A673 (cell line): ENCODE results near the gene CCDC126. TPM values are rescaled to one million over a fixed set of nuclear protein-coding genes. Genes with fewer than 3 reads are reported as not detected.

Source experiments
- BruUV-seq: library from RNA; stranded (reverse); fragments of 400-500 nt; replicated peaks from 2 replicates; lab custom pipeline; 2021; lab: Mats Ljungman, UMichigan
- CTCF ChIA-PET: fragments of 300-600 bp; sonication (Branson Sonifier 250); formaldehyde crosslinking; loops from one replicate; lab custom pipeline; 2022; ENCODE audit warnings: antibody characterized with exemption; lab: Charles Lee
- POLR2A ChIA-PET: fragments of 300-600 bp; sonication (Branson Sonifier 250); formaldehyde crosslinking; loops from one replicate; lab custom pipeline; 2022; ENCODE audit warnings: antibody characterized with exemption; ENCODE audit not compliant: low non-redundant PET; lab: Charles Lee
- DNase-seq: peaks from one replicate; pipeline ENCODE4 v3.0.0-alpha.2; 2015; ENCODE audit warnings: low spot score
- H3K27ac ChIP-seq: fragments of 200-600 bp; sonication (generic); 2 replicates; pipeline ENCODE4 v1.5.1; 2016; ENCODE audit warnings: mixed run types, low read depth, mild to moderate bottlenecking, mixed read lengths, antibody characterized with exemption, low read length; ENCODE audit not compliant: poor library complexity, severe bottlenecking
- H3K27me3 ChIP-seq: fragments of 200-600 bp; sonication (generic); replicated peaks from 2 replicates; pipeline ENCODE4 v1.6.1; 2017; ENCODE audit warnings: mixed run types, low read depth, mild to moderate bottlenecking, mixed read lengths, antibody characterized with exemption, low read length; ENCODE audit not compliant: insufficient read depth, poor library complexity
- H3K36me3 ChIP-seq: fragments of 200-600 bp; sonication (generic); 2 replicates; pipeline ENCODE4 v1.6.1; 2016; ENCODE audit warnings: mixed run types, mild to moderate bottlenecking, mixed read lengths, antibody characterized with exemption, low read length; ENCODE audit not compliant: insufficient read depth, poor library complexity, severe bottlenecking
- H3K4me1 ChIP-seq: fragments of 200-600 bp; sonication (generic); 2 replicates; pipeline ENCODE4 v1.6.1; 2017; ENCODE audit warnings: mixed run types, mild to moderate bottlenecking, mixed read lengths, antibody characterized with exemption, low read length; ENCODE audit not compliant: insufficient read depth, poor library complexity, severe bottlenecking
- H3K4me3 ChIP-seq: fragments of 200-600 bp; sonication (generic); 2 replicates; pipeline ENCODE4 v1.5.1; 2016; ENCODE audit warnings: low read depth, mixed run types, mild to moderate bottlenecking, mixed read lengths, low read length; ENCODE audit not compliant: poor library complexity, severe bottlenecking
- H3K9me3 ChIP-seq: fragments of 200-600 bp; sonication (generic); 2 replicates; pipeline ENCODE4 v1.6.1; 2016; ENCODE audit warnings: mixed run types, low read depth, mild to moderate bottlenecking, mixed read lengths, antibody characterized with exemption, low read length; ENCODE audit not compliant: poor library complexity, severe bottlenecking
- CTCF ChIP-seq: fragments of 300-800, 200-600 bp; sonication (generic); conservative IDR thresholded peaks from 2 replicates; pipeline ENCODE4 v1.5.1; 2017; ENCODE audit warnings: low read depth, mild to moderate bottlenecking, antibody characterized with exemption, low read length, moderate library complexity, mixed read lengths
- EZH2 ChIP-seq: fragments of 200-600 bp; sonication (generic); IDR thresholded peaks from 2 replicates; pipeline ENCODE4 v1.6.1; 2017; ENCODE audit warnings: borderline replicate concordance, low read depth, mild to moderate bottlenecking, mixed read lengths, antibody characterized with exemption, low read length; ENCODE audit not compliant: poor library complexity, severe bottlenecking
- intact Hi-C: fragments of 100-400 bp; cut with micrococcal nuclease; formaldehyde crosslinking; loops from one replicate; pipeline ENCODE4 v1.10.0; 2022; ENCODE audit not compliant: unreplicated experiment
- total RNA-seq: library from RNA; stranded (reverse); gene quantifications from 2 replicates; pipeline ENCODE4 v1.2.3, GENCODE V29; 2021

Gene CCDC126
- total RNA-seq, 1 experiment from 2014 or later: 7.4 TPM

- intact Hi-C loops: no loop called here
- Histone ChIP-seq H3K27me3 (no peaks in the 10 kb centered on the region), H3K27ac (no peak overlapping the region), H3K4me3 (no peak overlapping the region), H3K36me3 (no peaks in the 10 kb centered on the region), H3K4me1 (no peaks in the 10 kb centered on the region), H3K9me3 (peaks cover 21% of the 10 kb centered on the region)
- TF ChIP-seq CTCF (no peak), EZH2 (no peak)
- ChIA-PET POLR2A (no interaction called here), CTCF (no interaction called here)
- DNase-seq: no peak
- BruUV-seq: no TSS peak
Observed at GRCh38 chr7:23653942-23654341, 56.8 kb downstream of the CCDC126 start.

GRCh38 chr7:23654508-23654907 lies 57.3 kb downstream of the CCDC126 start:
- TF ChIP-seq EZH2 (no peak), CTCF (peak; percentile 51)

GRCh38 chr7:23655433-23655832 lies 58.3 kb downstream of the CCDC126 start:
- no peaks in the 10 kb centered on the region for H3K36me3 ChIP-seq
- H3K4me1 ChIP-seq: no peaks in the 10 kb centered on the region
- no peak for TF ChIP-seq CTCF
- TF ChIP-seq EZH2: no peak
- POLR2A ChIA-PET: no interaction called here
- no TSS peak for BruUV-seq
- CTCF ChIA-PET: no interaction called here
- H3K27ac ChIP-seq: no peak overlapping the region
- no peak overlapping the region for H3K4me3 ChIP-seq
- intact Hi-C loops: no loop called here
- DNase-seq: no peak
- no peaks in the 10 kb centered on the region for H3K27me3 ChIP-seq
- peaks cover 22% of the 10 kb centered on the region for H3K9me3 ChIP-seq

More at GRCh38 chr7:23654508-23654907, 57.3 kb downstream of the CCDC126 start:
- ChIA-PET CTCF (no interaction called here), POLR2A (interaction anchor here (0.6 kb wide), 1 partner anchor 189 kb away, joined by 3 read pairs; no protein-coding TSS in a partner anchor)
- no peaks in the 10 kb centered on the region for H3K27me3 ChIP-seq
- no peak overlapping the region for H3K4me3 ChIP-seq
- no peaks in the 10 kb centered on the region for H3K36me3 ChIP-seq
- no peaks in the 10 kb centered on the region for H3K4me1 ChIP-seq
- peaks cover 22% of the 10 kb centered on the region for H3K9me3 ChIP-seq
- no peak overlapping the region for H3K27ac ChIP-seq
- peak; percentile 37 for DNase-seq
- intact Hi-C loops: no loop called here
- no TSS peak for BruUV-seq
